Measurements from ENCODE around the gene TEX54.

The TEX54 gene

GRCh38 chr11:62792202-62792575, 40.5 kb downstream of the TEX54 start:
- TF ChIP-seq CTCF (IDR thresholded peaks at IDR 0.05; ENCODE audit: control insufficient read depth, extremely low read depth, insufficient read depth), result no peak
- no peak for DNase-seq (ENCODE audit: low read depth)
- peak overlapping the region; percentile 93 for H3K4me3 ChIP-seq (ENCODE audit: low read depth, low read length)

GRCh38 chr11:62791501-62792201, 41.0 kb downstream of the TEX54 start, which contains the start of gene TMEM223:
TSS of gene TMEM223 (minus strand) at chr11:62792006. CDS start at chr11:62791994, 12 bp downstream.
- no peak for TF ChIP-seq CTCF (IDR thresholded peaks at IDR 0.05; ENCODE audit: control insufficient read depth, extremely low read depth, insufficient read depth)
- no peak for DNase-seq (ENCODE audit: low read depth)
- peak within 1 kb of the TSS; percentile 93 for H3K4me3 ChIP-seq (ENCODE audit: low read depth, low read length)

- DNase-seq (ENCODE audit: low read depth), result no peak
- no peak overlapping the region for H3K4me3 ChIP-seq (ENCODE audit: low read depth, low read length)
- no peak for TF ChIP-seq CTCF (IDR thresholded peaks at IDR 0.05; ENCODE audit: control insufficient read depth, extremely low read depth, insufficient read depth)
Measured at GRCh38 chr11:62789576-62789975, 43.1 kb downstream of the TEX54 start.

- DNase-seq (ENCODE audit: low read depth), result no peak
- peak overlapping the region; percentile 93 for H3K4me3 ChIP-seq (ENCODE audit: low read depth, low read length)
- TF ChIP-seq CTCF (IDR thresholded peaks at IDR 0.05; ENCODE audit: control insufficient read depth, extremely low read depth, insufficient read depth), result no peak
Measured at GRCh38 chr11:62788991-62789390, 43.6 kb downstream of the TEX54 start.

- peak; percentile 89 for DNase-seq (ENCODE audit: low read depth)
- H3K4me3 ChIP-seq (ENCODE audit: low read depth, low read length), result peak within 1 kb of the TSS; percentile 93
- peak; percentile 57 for TF ChIP-seq CTCF (IDR thresholded peaks at IDR 0.05; ENCODE audit: control insufficient read depth, extremely low read depth, insufficient read depth)
Measured at GRCh38 chr11:62787005-62787759, 45.5 kb downstream of the TEX54 start, which contains the start of gene TMEM179B. TSS of gene TMEM179B (plus strand) at chr11:62787402. CDS start at chr11:62787432, 30 bp downstream.

GRCh38 chr11:62786318-62787004, 46.2 kb downstream of the TEX54 start:
- DNase-seq (ENCODE audit: low read depth), result no peak
- peak overlapping the region; percentile 93 for H3K4me3 ChIP-seq (ENCODE audit: low read depth, low read length)
- TF ChIP-seq CTCF (IDR thresholded peaks at IDR 0.05; ENCODE audit: control insufficient read depth, extremely low read depth, insufficient read depth), result peak; percentile 98

Data from LNCaP clone FGC (cell line).